Measurements from ENCODE around the gene CRYBG2.

CRYBG2 gene

GRCh38 chr1:26288311-26288941, 65.5 kb downstream of the CRYBG2 start:
- ChIA-PET POLR2A (interaction anchor here (0.6 to 4.6 kb wide), 9 partner anchors 9 to 87 kb away, joined by 3 to 28 read pairs (median 5); partner anchors contain the start of genes CD52 and SH3BGRL3), CTCF (interaction anchor here (0.9 to 10.7 kb wide), 15 partner anchors 8 to 128 kb away, joined by 3 to 161 read pairs (median 4); partner anchors contain the start of genes CD52, SH3BGRL3 and UBXN11)
- peak; percentile 72 to 94 (median 94) for DNase-seq
- Histone ChIP-seq H3K36me3 (ENCODE audit: control insufficient read depth in 4 of 4, insufficient read depth in 4 of 4, low read length in 3 of 4) (peaks cover 0 to 18% (median 1%) of the 10 kb centered on the region in 4 experiments), H3K27me3 (replicated peaks in 2 of 5; ENCODE audit: control insufficient read depth in 4 of 5, insufficient read depth in 5 of 5, low read length in 4 of 5) (no peaks in the 10 kb centered on the region), H3K27ac (ENCODE audit: insufficient read depth in 1 of 2, low read depth in 1 of 2, low read length in 2 of 2, poor library complexity in 1 of 2, severe bottlenecking in 2 of 2) (peak overlapping the region; percentile 91 to 92), H3K4me1 (ENCODE audit: control extremely low read depth in 1 of 4, control insufficient read depth in 4 of 4, insufficient read depth in 4 of 4, low read length in 3 of 4) (peaks cover 27 to 95% (median 92%) of the 10 kb centered on the region in 4 experiments), H3K9me3 (ENCODE audit: control extremely low read depth in 1 of 5, control insufficient read depth in 4 of 5, insufficient read depth in 2 of 5, low read depth in 1 of 5, low read length in 4 of 5) (no peaks in the 10 kb centered on the region), H3K4me3 (ENCODE audit: control insufficient read depth in 1 of 7, extremely low read depth in 1 of 7, insufficient read depth in 4 of 7, low read depth in 2 of 7, low read length in 6 of 7) (peak overlapping the region in 2 of 7 experiments; percentile 19 to 35)
- 8% methylated on average over 4 of the region's 5 CpGs for WGBS (ENCODE audit: insufficient coverage)

- Histone ChIP-seq H3K27ac (ENCODE audit: insufficient read depth in 1 of 2, low read depth in 1 of 2, low read length in 2 of 2, poor library complexity in 1 of 2, severe bottlenecking in 2 of 2) (peak overlapping the region; percentile 91 to 92), H3K9me3 (ENCODE audit: control extremely low read depth in 1 of 5, control insufficient read depth in 4 of 5, insufficient read depth in 2 of 5, low read depth in 1 of 5, low read length in 4 of 5) (no peaks in the 10 kb centered on the region), H3K36me3 (ENCODE audit: control insufficient read depth in 4 of 4, insufficient read depth in 4 of 4, low read length in 3 of 4) (peaks cover 0 to 20% (median 4%) of the 10 kb centered on the region in 4 experiments), H3K4me1 (ENCODE audit: control extremely low read depth in 1 of 4, control insufficient read depth in 4 of 4, insufficient read depth in 4 of 4, low read length in 3 of 4) (peaks cover 27 to 97% (median 95%) of the 10 kb centered on the region in 4 experiments), H3K27me3 (replicated peaks in 2 of 5; ENCODE audit: control insufficient read depth in 4 of 5, insufficient read depth in 5 of 5, low read length in 4 of 5) (no peaks in the 10 kb centered on the region), H3K4me3 (ENCODE audit: control insufficient read depth in 1 of 7, extremely low read depth in 1 of 7, insufficient read depth in 4 of 7, low read depth in 2 of 7, low read length in 6 of 7) (peak overlapping the region in 2 of 7 experiments; percentile 2 to 9)
- ChIA-PET POLR2A (interaction anchor here (0.6 to 4.6 kb wide), 5 partner anchors 9 to 30 kb away, joined by 3 to 28 read pairs (median 5); partner anchors contain the start of gene CD52), CTCF (interaction anchor here (0.9 to 10.7 kb wide), 10 partner anchors 9 to 129 kb away, joined by 3 to 161 read pairs (median 5); partner anchors contain the start of genes CD52, SH3BGRL3 and UBXN11)
- peak in 2 of 3 donors; percentile 50 to 67 for DNase-seq
- no CpG with 5 or more reads among the region's 5 CpGs for WGBS (ENCODE audit: insufficient coverage)
Observed at GRCh38 chr1:26287811-26288210, 66.1 kb downstream of the CRYBG2 start.

GRCh38 chr1:26287033-26287711, 66.8 kb downstream of the CRYBG2 start:
- no peaks in the 10 kb centered on the region for H3K9me3 ChIP-seq (ENCODE audit: control extremely low read depth in 1 of 5, control insufficient read depth in 4 of 5, insufficient read depth in 2 of 5, low read depth in 1 of 5, low read length in 4 of 5)
- ChIA-PET CTCF (interaction anchor here (1.2 to 10.7 kb wide), 9 partner anchors 10 to 106 kb away, joined by 3 to 161 read pairs (median 6); partner anchors contain the start of genes CD52, SH3BGRL3 and UBXN11), POLR2A (interaction anchor here (1.0 to 4.6 kb wide), 6 partner anchors 11 to 31 kb away, joined by 3 to 28 read pairs (median 9); partner anchors contain the start of gene CD52)
- H3K27ac ChIP-seq (ENCODE audit: insufficient read depth in 1 of 2, low read depth in 1 of 2, low read length in 2 of 2, poor library complexity in 1 of 2, severe bottlenecking in 2 of 2): peak overlapping the region; percentile 91 to 92
- H3K27me3 ChIP-seq (replicated peaks in 2 of 5; ENCODE audit: control insufficient read depth in 4 of 5, insufficient read depth in 5 of 5, low read length in 4 of 5): no peaks in the 10 kb centered on the region
- peak overlapping the region in 1 of 7 experiments; percentile 23 for H3K4me3 ChIP-seq (ENCODE audit: control insufficient read depth in 1 of 7, extremely low read depth in 1 of 7, insufficient read depth in 4 of 7, low read depth in 2 of 7, low read length in 6 of 7)
- WGBS (ENCODE audit: insufficient coverage): 4% methylated on average over 7 of the region's 8 CpGs
- DNase-seq: peak; percentile 70 to 97 (median 96)
- H3K4me1 ChIP-seq (ENCODE audit: control extremely low read depth in 1 of 4, control insufficient read depth in 4 of 4, insufficient read depth in 4 of 4, low read length in 3 of 4): peaks cover 26 to 99% (median 98%) of the 10 kb centered on the region in 4 experiments
- peaks cover 0 to 22% (median 9%) of the 10 kb centered on the region in 4 experiments for H3K36me3 ChIP-seq (ENCODE audit: control insufficient read depth in 4 of 4, insufficient read depth in 4 of 4, low read length in 3 of 4)

- no peak for DNase-seq
- peak overlapping the region in 1 of 7 experiments; percentile 4 for H3K4me3 ChIP-seq (ENCODE audit: control insufficient read depth in 1 of 7, extremely low read depth in 1 of 7, insufficient read depth in 4 of 7, low read depth in 2 of 7, low read length in 6 of 7)
- no peaks in the 10 kb centered on the region for H3K9me3 ChIP-seq (ENCODE audit: control extremely low read depth in 1 of 5, control insufficient read depth in 4 of 5, insufficient read depth in 2 of 5, low read depth in 1 of 5, low read length in 4 of 5)
- H3K36me3 ChIP-seq (ENCODE audit: control insufficient read depth in 4 of 4, insufficient read depth in 4 of 4, low read length in 3 of 4): peaks cover 0 to 22% (median 16%) of the 10 kb centered on the region in 4 experiments
- H3K27ac ChIP-seq (ENCODE audit: insufficient read depth in 1 of 2, low read depth in 1 of 2, low read length in 2 of 2, poor library complexity in 1 of 2, severe bottlenecking in 2 of 2): peak overlapping the region; percentile 91 to 92
- CTCF ChIA-PET: interaction anchor here (1.0 to 10.7 kb wide), 9 partner anchors 9 to 109 kb away, joined by 3 to 161 read pairs (median 7); partner anchors contain the start of genes CD52, SH3BGRL3 and UBXN11
- POLR2A ChIA-PET: interaction anchor here (0.7 to 3.0 kb wide), 4 partner anchors 10 to 32 kb away, joined by 3 to 13 read pairs (median 5); partner anchors contain the start of gene CD52
- H3K27me3 ChIP-seq (replicated peaks in 2 of 5; ENCODE audit: control insufficient read depth in 4 of 5, insufficient read depth in 5 of 5, low read length in 4 of 5): no peaks in the 10 kb centered on the region
- WGBS (ENCODE audit: insufficient coverage): 100% methylated on average over 1 of the region's 2 CpGs
- H3K4me1 ChIP-seq (ENCODE audit: control extremely low read depth in 1 of 4, control insufficient read depth in 4 of 4, insufficient read depth in 4 of 4, low read length in 3 of 4): peaks cover 21 to 99% (median 98%) of the 10 kb centered on the region in 4 experiments
Observed at GRCh38 chr1:26286064-26286416, 67.9 kb downstream of the CRYBG2 start.

- Histone ChIP-seq H3K27me3 (replicated peaks in 2 of 5; ENCODE audit: control insufficient read depth in 4 of 5, insufficient read depth in 5 of 5, low read length in 4 of 5) (no peaks in the 10 kb centered on the region), H3K4me3 (ENCODE audit: control insufficient read depth in 1 of 7, extremely low read depth in 1 of 7, insufficient read depth in 4 of 7, low read depth in 2 of 7, low read length in 6 of 7) (peak overlapping the region in 1 of 7 experiments; percentile 4), H3K9me3 (ENCODE audit: control extremely low read depth in 1 of 5, control insufficient read depth in 4 of 5, insufficient read depth in 2 of 5, low read depth in 1 of 5, low read length in 4 of 5) (no peaks in the 10 kb centered on the region), H3K27ac (ENCODE audit: insufficient read depth in 1 of 2, low read depth in 1 of 2, low read length in 2 of 2, poor library complexity in 1 of 2, severe bottlenecking in 2 of 2) (peak overlapping the region; percentile 91 to 92), H3K36me3 (ENCODE audit: control insufficient read depth in 4 of 4, insufficient read depth in 4 of 4, low read length in 3 of 4) (peaks cover 0 to 25% (median 18%) of the 10 kb centered on the region in 4 experiments), H3K4me1 (ENCODE audit: control extremely low read depth in 1 of 4, control insufficient read depth in 4 of 4, insufficient read depth in 4 of 4, low read length in 3 of 4) (peaks cover 19 to 99% (median 98%) of the 10 kb centered on the region in 4 experiments)
- CTCF ChIA-PET: interaction anchor here (0.8 to 10.7 kb wide), 14 partner anchors 9 to 115 kb away, joined by 3 to 161 read pairs (median 4); partner anchors contain the start of genes CD52, SH3BGRL3, UBXN11 and ZNF593
- 94% methylated on average over 13 of the region's 19 CpGs for WGBS (ENCODE audit: insufficient coverage)
- peak in 1 of 3 donors; percentile 36 for DNase-seq
- POLR2A ChIA-PET: interaction anchor here (0.7 to 3.0 kb wide), 4 partner anchors 10 to 33 kb away, joined by 3 to 13 read pairs (median 5); partner anchors contain the start of gene CD52
Observed at GRCh38 chr1:26285366-26286063, 68.4 kb downstream of the CRYBG2 start.
